IPS DF 4.7 (cell line): Measurements from ENCODE around the gene ENPP6.

Experiments
- DNase-seq: peaks from one replicate; pipeline ENCODE4 v3.0.0-alpha.2; 2013; ENCODE audit warnings: low spot score; ENCODE audit errors: extremely low read depth

ENPP6 gene

DNA sequence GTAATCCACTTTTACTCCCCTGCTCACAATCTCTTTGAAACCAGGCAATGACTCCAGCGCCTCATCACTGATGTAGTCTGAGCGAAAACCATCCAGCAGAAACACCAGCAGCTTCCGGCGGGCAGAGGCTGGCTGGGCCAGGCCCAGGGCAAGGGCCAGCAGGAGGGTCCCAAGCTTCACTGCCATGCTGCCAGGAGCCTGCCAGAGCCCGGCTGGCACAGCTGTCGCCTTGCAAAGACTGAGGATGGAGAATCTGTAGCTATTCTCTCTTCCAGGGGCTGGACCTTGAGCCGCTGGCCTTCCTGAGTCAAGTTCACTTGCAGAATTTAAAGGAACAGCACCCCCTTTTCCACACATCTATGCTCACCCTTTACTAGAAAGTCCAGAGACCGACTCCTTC is at the start of gene ENPP6:
Gene ENPP6 (minus strand): TSS at position 240 of the 400 bp plus-strand sequence. CDS start 54 bp downstream, at position 186.
- DNase-seq = no peak

DNA sequence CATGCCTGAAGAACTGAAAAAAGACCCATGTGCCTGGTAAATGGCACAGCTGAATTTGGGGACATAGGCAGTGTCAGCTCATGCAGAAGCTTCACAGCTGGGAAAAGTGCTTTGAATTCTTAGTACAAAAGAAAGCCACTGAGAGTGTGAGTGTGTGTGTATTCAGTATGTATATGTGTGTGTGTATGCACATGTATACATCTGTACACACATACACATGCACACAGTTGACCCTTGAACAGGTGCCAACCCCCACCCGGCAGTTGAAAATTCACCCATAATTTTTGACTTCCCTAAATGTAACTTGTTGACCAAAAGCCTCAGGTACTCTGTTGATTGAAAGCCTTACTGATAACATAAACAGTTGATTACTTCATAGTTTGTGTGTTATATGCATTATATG is 49.5 kb upstream of the ENPP6 start:
- no peak for DNase-seq

DNA sequence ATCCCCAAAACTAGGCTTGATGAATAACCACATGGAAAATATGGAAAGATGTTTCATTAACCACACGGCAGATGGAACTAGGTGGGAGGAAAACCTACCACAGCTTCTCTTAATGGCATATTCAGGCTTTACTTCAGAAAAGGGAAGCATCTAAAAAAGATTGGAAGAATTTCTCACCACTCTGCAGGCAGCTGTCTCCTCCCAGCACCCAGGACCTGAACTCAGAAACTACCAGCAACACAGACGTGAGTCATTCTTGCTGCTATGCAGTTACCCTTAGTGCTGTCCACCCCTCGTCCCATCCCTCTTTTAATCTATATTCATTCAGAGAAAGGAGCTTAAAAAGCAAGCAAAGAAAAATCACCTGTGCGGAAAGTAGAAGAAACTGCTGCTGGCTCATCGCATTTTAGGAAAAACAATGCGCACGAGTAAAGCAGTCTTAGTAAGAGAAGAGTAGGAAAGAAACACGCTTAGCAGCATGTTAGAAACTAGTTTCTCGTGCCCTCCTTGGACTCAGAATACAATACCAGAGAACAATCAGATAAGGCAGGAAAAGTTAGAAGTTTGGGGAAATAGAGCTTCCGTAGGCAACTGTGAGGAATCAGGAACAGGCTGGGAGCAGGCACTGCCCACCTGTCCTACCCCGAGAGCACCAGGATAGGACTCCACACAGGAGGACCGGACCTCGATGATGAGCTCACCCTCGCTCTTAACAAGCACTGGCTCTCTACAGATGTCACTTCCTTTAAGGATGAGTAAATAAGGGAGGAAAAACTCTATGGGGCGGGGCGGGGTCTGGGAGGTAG is 48.1 kb upstream of the ENPP6 start:
- no peak for DNase-seq

DNA sequence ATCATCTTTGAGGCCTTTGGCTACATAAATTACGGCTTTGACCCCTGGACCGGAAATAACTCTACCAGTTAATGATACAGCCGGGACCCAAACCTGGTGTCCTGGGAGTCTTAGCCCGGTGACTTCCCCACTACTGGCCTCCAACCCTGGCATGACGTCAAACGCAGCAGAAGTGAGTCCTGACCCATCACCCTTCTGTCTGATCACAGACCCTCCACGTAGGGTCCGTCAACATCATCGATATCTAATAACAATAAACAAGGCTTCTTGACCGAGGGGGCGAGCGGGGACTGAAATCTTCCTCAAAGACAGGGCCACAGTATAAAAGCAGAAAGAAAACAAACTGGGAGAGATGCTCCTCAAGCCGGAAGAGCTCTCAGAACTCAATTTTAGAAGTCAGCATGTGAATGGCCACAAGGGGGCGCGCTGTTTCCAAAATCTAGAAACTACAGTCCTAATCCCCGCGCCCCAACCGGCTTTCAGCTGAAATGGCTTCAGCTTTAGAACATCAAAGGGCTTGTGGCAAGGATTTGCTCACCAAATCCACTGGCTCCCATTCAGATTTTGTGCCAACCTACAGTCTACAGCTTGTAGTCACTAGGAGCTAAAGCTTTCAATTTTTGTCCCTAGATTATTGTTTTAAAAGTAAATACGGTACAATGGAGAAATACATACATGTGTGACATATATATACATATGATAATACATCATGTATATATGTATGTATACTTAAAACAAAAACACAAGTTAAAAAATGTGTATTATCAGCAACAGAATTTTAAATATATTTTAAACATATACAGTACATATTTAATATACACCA is 46.4 kb upstream of the ENPP6 start:
- DNase-seq = peak; percentile 41

DNA sequence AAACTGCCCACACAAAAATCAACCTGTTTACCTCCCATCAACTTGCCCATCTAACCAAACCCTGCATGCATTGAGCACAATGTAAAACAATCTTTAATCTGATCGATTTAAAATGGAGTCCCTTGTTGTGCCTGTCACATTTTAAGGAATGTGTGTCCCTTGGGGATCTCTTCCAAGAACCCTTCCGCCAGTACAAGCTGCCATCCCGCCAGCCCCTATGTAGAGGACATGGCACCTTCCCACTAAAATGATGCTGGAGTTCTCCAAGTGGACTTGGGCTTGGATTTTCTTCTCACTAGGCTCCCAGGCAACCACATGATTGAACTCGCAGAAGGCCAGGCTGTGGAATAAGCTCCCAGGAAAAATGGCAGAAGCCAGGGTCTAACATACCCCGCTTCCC is 45.8 kb upstream of the ENPP6 start:
- DNase-seq = no peak

DNA sequence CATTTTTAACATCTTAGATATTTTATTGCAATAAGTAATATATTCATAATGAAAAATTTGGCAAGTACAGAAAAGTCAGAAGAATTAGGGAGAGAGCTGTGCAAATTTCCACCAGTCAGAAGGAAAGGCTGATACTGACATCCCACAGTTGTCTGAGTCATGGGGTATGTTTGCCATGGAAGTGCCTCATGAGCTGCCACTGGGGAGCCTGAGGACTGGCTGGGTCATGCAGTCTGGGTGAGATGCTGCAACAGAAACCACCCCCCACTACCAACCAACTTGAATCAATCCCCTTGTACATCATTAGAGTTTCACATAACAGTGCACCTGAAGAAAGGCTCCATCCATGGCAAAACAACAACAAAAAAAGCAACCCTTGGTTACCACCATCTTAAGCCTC is 45.2 kb upstream of the ENPP6 start:
- DNase-seq = no peak

DNA sequence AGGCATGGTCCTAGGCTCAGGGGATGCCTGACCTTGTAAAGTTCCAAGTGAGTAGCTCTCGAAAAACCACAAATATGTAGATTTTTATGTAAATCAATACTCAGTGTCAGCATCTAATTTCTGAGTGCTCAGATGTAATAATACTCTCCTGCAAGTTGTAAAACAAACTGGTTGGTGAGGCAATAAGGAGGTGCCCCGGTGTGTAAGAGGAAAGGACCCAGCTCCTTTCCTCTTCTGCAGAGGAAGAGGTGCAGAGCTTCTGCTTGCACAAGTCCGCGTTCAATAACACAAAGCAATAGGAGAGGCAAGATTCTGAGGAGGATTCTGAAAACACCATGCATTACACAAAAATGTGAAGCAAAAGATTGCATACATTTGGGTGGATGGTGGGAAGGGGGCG is 43.6 kb upstream of the ENPP6 start:
- DNase-seq = no peak

DNA sequence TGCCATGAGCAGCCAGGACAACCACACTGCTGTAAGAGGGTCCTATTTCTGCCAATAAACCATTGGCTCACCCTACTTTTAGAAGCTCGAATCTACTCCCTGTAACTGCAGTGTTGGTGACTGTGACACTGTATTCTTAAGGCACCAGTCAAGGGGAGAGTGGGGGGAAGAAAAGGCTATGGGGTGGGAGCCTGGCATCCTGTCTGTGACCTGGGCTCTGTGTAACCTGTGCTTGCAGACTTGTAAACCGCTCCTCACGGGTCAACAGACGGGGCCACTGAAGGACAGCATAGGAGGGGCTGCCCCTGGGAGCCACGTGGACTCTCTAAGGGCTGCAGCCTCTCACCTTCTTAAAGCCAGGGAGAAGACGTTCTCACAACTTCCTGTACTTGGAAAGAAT is 42.2 kb upstream of the ENPP6 start:
- DNase-seq = no peak

DNA sequence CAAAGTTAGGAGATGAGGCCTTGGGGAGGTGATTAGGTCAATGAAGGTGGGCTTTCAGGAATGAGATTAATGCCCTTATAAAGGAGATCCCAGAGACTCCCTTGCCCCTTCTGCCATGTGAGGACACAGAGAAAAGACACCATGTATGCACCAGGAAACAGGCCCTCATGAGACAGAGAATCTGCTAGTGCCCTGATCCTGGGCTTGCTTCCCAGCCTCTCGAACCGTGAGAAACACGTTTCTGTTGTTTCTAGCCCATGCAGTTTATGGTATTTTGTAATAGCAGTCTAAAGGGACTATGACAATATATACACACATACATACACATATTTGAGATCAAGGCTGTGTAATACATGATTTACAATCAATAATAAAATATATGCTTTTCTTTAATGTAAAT is 41.4 kb upstream of the ENPP6 start:
- no peak for DNase-seq

DNA sequence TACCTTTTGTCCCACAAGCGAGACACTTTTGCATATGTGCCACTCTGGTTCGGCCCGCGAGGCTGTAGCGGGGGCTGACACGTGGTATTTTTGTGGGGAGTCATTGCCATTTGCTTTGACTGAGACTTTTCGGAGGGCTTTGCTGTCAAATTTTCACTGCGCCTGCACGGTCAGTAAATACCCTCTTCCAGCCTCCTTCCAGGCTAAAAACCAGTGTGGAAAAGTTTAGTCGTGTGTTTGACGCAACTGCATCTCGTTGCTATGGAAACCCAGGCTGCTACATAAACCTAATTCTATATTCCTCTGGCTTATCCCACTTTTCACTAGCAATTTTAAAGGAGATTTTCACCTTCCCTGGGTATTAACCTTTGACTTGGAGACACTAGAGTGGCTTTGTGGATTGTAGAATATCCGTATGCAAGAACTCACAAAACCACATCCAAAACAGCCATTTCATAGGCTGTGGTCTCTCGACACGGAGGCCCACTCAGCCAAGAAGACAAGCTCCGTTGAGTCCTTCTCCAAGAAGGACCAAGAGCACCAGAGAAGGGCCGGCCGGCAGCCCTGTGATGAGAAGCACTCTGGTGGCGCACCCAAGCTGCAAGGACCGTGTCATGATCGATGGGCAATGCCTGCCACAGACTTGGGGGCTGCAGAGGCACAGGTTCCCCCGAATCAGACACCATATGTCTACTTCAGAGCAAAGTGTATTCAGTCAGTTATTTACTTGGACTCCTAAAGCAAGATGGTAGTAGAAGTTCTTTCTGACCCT is 38.4 kb upstream of the ENPP6 start:
- DNase-seq = no peak

DNA sequence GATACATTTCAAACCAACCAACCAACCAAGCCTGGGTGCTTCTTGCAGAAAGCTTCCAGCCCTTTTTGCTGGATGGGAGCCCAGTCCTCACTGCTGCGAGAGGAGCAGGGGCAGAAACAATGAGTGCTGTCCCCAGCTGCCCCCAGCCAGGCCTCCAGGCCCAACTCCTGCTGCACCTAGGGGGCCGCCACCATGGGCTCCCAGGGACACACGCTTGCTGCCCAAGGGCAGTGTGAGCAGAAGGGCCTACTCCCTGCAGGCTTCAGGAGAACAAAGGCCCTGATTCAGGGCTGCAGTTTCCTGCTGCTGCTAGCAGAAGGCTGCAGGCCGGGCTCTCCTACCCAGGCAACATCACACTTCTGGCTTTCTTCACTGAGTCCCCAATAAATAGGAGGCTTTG is 37.7 kb upstream of the ENPP6 start:
- no peak for DNase-seq

DNA sequence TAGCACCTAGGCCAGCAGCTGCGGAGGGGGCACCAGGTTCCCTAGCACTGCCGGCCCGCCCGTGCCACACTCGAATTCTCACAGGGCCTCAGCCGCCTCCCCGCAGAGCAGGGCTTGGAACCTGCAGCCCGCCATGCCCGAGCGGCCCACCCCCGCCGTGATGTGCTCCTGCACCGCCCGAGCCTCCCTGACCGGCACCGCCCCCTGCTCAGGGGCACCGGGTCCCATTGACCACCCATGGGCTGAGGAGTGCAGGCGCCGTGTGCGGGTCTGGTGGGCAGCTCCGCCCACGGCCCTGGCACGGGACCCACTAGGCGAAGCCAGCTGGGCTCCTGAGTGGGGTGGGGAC is 35.4 kb upstream of the ENPP6 start:
- no peak for DNase-seq

DNA sequence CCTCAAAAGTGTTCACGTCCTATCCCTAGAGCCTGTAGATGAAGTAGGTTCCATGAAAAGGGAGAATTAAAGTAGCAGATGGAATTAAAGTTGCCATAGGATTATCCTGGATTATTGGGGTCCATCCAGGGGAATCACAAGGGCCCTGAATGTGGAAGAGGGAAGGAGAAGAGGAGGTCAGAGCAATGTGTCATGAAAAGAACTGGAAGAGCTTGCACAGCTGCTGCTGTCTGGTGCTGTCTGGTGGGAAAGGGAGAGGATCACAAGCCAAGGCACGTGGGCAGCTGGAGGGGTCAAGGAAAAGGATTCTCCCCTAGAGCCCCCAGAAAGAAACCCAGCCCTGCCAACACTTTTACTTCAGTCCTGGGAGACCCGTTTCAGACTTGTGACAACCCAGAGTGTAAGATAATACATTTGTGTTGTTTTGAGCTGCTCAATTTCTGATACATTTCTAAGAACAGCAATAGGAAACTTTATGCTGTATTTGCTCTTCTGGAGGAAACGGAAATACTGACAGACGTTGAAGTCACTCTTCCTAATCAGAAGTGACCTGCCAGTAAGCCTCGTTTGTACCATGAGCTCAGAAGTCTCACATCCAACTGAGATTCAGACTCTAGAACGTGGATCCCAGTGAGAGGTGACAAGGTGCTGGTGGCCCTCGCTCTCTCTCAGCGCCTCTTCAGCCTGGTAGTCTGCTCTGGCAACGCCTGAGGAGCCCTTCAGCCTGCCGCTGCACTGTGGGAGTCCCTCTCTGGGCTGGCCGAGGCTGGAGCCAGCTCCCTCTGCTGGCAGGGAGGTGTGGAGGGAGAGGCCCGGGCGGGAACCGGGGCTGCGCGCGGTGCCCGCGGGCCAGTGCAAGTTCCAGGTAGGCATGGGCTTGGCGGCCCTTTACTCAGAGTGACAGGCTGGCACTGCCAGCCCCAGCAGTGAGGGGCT is 34.7 kb upstream of the ENPP6 start:
- no peak for DNase-seq

DNA sequence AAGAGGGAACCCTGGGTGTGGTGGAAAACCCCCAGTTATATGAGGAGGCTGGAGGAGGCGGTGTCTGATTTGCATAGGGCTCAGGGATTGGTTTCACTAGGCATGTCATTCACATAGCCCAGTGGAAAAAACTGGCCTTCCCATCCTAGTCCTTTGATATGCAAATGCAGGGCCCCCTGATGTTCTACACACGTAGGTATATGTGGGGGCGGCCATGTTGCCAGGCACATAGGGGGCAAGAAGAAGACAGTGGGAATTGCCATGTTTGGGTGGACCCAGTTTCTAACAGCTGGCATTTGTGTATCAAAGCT is 34.0 kb upstream of the ENPP6 start:
- DNase-seq = no peak

DNA sequence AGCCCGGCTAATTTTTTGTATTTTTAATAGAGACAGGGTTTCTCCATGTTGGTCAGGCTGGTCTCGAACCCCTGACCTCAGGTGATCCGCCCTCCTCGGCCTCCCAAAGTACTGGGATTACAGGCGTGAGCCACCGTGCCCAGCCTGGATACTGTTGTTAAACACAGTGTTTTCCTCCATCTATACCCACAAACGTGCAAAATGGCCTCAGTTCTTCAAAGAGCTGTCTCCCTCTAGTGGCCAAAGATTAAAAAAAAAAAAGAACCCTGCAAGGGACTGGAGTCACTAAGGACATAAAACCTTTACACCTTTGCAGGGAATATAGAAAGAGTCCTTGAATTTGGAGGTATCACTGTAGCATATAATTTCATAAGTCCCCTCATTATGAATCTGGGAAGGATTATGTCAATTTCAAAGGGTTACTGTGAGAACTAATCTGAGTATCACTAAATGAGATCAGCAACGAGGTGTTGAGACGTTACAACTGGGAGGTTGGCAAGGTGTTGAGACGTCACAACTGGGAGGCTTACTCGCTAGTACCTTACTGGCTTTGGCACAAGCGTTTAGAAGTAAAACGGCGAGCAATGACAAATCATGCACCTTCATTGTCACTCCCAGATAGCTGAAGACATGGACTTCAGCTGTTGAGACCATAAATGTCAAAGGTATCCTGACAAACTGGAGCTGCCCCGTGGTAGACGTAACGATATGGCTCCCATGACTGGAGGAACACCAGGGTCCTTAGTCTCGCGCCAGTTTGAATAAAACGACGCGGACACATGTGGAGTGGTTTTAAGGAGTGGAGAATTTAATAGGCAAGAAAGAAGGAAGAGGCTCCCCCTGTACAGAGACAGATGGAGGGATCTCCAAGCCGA is 33.4 kb upstream of the ENPP6 start:
- peak; percentile 44 for DNase-seq

DNA sequence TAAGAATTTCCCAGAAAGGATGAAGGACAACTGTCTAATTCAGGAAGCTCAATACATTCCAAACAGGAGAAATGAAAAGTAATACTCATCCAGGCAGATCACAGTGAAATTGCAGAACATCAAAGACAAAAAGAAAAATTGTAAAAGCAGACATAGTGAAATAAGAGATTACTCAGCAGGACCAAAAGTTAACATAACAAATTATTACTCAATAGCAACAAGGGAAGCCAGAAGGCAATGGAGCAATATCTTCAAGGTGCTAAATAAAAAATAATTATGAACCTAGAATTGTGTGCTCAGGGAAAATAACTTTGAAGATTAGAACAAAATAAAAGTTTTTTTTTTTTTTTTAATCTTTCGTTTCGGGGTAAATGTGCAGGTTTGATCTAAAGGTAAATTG is 30.5 kb upstream of the ENPP6 start:
- no peak for DNase-seq

DNA sequence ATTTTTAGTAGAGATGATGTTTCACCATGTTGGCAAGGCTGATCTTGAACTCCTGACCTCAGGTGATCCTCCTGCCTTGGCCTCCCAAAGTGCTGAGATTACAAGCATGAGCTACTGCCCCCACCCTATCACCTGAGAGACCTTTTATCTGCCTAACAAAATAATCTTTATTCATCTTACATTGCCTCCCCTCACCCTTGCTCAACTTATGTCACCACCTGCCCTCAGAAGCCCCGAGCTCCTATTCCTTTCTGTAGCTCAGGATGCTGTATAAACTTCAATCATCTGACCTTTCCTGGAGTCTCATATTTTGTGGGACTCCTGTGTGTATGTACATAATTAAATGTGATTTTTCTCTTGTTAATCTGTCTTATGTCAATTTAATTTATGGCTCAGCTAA is 29.7 kb upstream of the ENPP6 start:
- DNase-seq = no peak

DNA sequence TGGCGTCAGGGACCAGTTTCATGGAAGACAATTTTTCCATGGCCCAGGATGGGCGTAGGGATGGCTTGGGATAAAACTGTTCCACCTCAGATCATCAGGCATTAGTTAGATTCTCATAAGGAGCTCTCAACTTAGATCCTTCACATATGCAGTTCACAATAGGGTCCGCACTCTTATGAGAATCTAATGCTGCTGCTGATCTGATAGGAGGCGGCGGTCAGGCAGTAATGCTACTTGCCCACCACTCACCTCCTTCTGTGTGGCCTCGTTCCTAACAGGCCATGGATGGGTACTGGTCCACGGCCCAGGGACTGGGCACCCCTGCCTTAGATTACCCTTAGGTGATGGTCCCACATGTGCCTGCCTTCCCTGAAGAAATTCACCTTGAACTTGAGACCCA is 28.8 kb upstream of the ENPP6 start:
- DNase-seq = no peak

DNA sequence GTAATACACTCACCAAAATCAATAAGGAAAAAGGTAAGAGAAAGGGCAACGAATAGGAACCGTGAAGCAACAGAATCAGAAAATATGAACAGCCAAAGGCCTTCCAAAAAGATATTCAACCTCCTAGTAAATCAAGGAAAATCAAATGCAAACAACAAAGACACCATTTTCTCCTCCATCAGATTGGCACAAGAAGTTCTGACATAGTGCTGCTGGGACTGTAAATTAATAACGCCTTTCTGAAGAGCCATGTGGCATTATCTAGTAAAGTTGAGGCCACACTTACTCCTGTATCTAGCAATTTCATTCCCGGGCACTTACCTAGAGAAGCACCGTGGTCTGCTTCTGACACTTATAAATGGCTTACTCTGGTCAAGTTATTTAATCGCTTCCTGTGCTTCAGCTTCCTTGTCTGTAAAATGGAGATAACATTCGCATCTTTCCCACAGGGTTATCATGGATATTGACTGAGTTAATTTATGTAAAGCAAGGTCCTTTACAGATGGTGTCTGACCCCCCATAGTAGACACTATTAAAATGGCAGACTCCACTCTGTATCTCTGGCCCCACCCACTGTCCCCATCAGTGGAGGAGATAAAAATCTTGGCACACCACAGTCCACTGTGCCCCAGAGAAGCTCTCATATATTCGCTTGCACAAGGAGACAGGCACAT is 20.5 kb upstream of the ENPP6 start:
- DNase-seq = no peak

DNA sequence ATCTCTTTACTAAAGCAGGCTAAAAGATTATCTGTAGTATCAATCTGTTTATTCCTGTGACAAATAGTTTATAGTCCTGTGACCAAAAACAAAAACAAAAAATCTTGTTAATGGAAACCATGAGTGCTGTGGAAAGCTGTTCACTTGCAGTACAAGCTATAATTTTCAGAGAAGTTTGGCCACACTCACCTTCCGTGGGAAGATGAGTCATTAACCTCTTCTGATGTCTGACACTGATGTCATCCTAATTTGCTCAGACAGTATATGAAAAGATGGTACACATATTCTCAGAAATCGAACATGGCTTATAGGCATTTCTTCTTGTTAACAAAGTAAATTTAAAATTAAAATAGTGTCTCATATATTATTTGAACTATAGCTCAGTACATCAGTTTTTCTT is 19.9 kb upstream of the ENPP6 start:
- no peak for DNase-seq
